Measurements from ENCODE around the gene EFCAB13.

DNA sequence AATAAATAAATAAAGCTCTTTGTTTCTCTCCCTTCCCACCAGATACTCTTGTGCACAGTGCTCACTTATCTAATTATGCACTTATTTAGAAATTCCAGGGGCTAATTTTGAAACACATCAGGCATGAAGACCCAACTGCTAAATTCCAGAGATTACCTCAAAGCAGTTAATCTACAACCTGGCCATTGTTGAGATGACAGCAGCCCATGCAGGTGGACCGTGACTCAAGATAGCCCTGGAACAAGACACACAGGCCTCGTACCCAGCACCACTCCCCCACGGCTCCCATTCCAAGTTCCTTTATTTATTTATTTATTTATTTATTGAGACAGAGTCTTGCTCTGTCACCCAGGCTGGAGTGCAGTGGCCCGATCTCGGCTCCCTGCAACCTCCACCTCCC, 147.1 kb downstream of the EFCAB13 start:
- TF ChIP-seq POLR2AphosphoS5 (IDR thresholded peaks at IDR 0.05) = no peak
- TF ChIP-seq POLR2A (IDR thresholded peaks at IDR 0.05) = no peak
- TF ChIP-seq, protein P1, sequence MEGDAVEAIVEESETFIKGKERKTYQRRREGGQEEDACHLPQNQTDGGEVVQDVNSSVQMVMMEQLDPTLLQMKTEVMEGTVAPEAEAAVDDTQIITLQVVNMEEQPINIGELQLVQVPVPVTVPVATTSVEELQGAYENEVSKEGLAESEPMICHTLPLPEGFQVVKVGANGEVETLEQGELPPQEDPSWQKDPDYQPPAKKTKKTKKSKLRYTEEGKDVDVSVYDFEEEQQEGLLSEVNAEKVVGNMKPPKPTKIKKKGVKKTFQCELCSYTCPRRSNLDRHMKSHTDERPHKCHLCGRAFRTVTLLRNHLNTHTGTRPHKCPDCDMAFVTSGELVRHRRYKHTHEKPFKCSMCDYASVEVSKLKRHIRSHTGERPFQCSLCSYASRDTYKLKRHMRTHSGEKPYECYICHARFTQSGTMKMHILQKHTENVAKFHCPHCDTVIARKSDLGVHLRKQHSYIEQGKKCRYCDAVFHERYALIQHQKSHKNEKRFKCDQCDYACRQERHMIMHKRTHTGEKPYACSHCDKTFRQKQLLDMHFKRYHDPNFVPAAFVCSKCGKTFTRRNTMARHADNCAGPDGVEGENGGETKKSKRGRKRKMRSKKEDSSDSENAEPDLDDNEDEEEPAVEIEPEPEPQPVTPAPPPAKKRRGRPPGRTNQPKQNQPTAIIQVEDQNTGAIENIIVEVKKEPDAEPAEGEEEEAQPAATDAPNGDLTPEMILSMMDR (IDR thresholded peaks at IDR 0.05) = no peak

All from upper lobe of left lung (tissue), 4 donors.